HCT116 (cell line): ENCODE results near the gene ALG1L2. TPM values are rescaled to one million over a fixed set of nuclear protein-coding genes. Genes with fewer than 3 reads are reported as not detected.
"Not testable (repeated sequence)": the region's sequence is repeated elsewhere in the genome, so short reads cannot be mapped to it uniquely, and the experiment has no call there.

Experiments used
- ATAC-seq: fragments of 200-7000 bp; cut with Tn5 transposase; 2 replicates; pipeline ENCODE4 v1.9.1; 2020; ENCODE audit warnings: mild to moderate bottlenecking, moderate library complexity
- BruUV-seq: library from RNA; stranded (reverse); fragments of 400-500 nt; replicated peaks from 2 replicates; lab custom pipeline; 2021; lab: Mats Ljungman, UMichigan
- CTCF ChIA-PET: fragments of 300-600 bp; sonication (Branson Sonifier 250); formaldehyde crosslinking; loops from one replicate; lab custom pipeline; 2021; ENCODE audit warnings: antibody characterized with exemption; lab: Charles Lee
- POLR2A ChIA-PET: fragments of 300-600, 350-600 bp; sonication (Branson Sonifier 250); formaldehyde crosslinking; loops from one replicate; lab custom pipeline; 2021; ENCODE audit warnings: antibody characterized with exemption; lab: Charles Lee
- RAD21 ChIA-PET, 2 experiments: fragments of 300-600 bp; sonication (Branson Sonifier 250); formaldehyde crosslinking; loops; one replicate each; lab custom pipeline; 2023; ENCODE audit warnings: low total read pairs in 2 of 2; ENCODE audit not compliant: uncharacterized antibody in 2 of 2, unreplicated experiment in 2 of 2, low non-redundant PET in 1 of 2; lab: Charles Lee
- DNase-seq: peaks from one replicate; pipeline ENCODE4 v3.0.0-alpha.2; 2010; ENCODE audit warnings: low read depth, low spot score
- H2AFZ ChIP-seq: fragments of 200-600 bp; shearing (Covaris generic), sonication (generic); 2 replicates; pipeline ENCODE4 v1.6.1; 2017; ENCODE audit warnings: low read depth, mixed run types, mixed read lengths, antibody characterized with exemption, low read length; ENCODE audit not compliant: poor library complexity, severe bottlenecking
- H3K27ac ChIP-seq: 2 replicates; pipeline ENCODE4 v1.5.1; 2012; ENCODE audit warnings: low read depth, low read length
- H3K27me3 ChIP-seq: fragments of 200-600 bp; sonication (generic); 2 replicates; pipeline ENCODE4 v1.6.1; 2016; ENCODE audit warnings: mixed run types, low read length, mixed read lengths; ENCODE audit not compliant: insufficient read depth
- H3K36me3 ChIP-seq, 2 experiments: fragments of 200-500 bp in 1 of 2; fragments of 200-600 bp in 1 of 2; sonication (Bioruptor generic) in 1 of 2; sonication (generic) in 1 of 2; 2 replicates each; pipeline versions ENCODE4 v1.5.1 to v1.6.1; 2014 to 2016; ENCODE audit warnings: low read length in 2 of 2, inconsistent platforms in 1 of 2, mixed read lengths in 1 of 2, mixed run types in 1 of 2; ENCODE audit not compliant: insufficient read depth in 2 of 2, control insufficient read depth in 1 of 2
- H3K4me1 ChIP-seq, 2 experiments: fragments of 200-600 bp in 1 of 2; sonication (generic) in 1 of 2; 2 replicates each; pipeline versions ENCODE4 v1.5.1 to v1.6.1; 2012 to 2017; ENCODE audit warnings: low read length in 2 of 2, inconsistent platforms in 1 of 2, mild to moderate bottlenecking in 1 of 2, mixed read lengths in 1 of 2, mixed run types in 1 of 2, moderate library complexity in 1 of 2; ENCODE audit not compliant: insufficient read depth in 2 of 2, control insufficient read depth in 1 of 2
- H3K4me2 ChIP-seq: fragments of 200-600 bp; sonication (generic); 2 replicates; pipeline ENCODE4 v1.6.1; 2017; ENCODE audit warnings: mixed run types, low read length, mixed read lengths
- H3K4me3 ChIP-seq, 2 experiments: fragments of 200-600 bp in 1 of 2; sonication (generic) in 1 of 2; replicated peaks in 1 of 2; 2 replicates each; pipeline ENCODE4 v1.5.1; 2011 to 2016; ENCODE audit warnings: low read length in 2 of 2, control low read depth in 1 of 2, low read depth in 1 of 2, mild to moderate bottlenecking in 1 of 2, mixed read lengths in 1 of 2, mixed run types in 1 of 2
- H3K79me2 ChIP-seq: fragments of 200-600 bp; sonication (generic); 2 replicates; pipeline ENCODE4 v1.6.1; 2017; ENCODE audit warnings: mild to moderate bottlenecking, mixed run types, low read length, moderate library complexity, mixed read lengths; ENCODE audit not compliant: insufficient read depth
- H3K9ac ChIP-seq: fragments of 200-600 bp; sonication (generic); 2 replicates; pipeline ENCODE4 v1.6.1; 2016; ENCODE audit warnings: low read length, mixed read lengths
- H3K9me2 ChIP-seq: fragments of 200-600 bp; sonication (generic), shearing (Covaris generic); 2 replicates; pipeline ENCODE4 v1.6.1; 2017; ENCODE audit warnings: mixed run types, mild to moderate bottlenecking, moderate library complexity; ENCODE audit not compliant: insufficient read depth
- H3K9me3 ChIP-seq, 2 experiments: fragments of 200-500 bp in 1 of 2; fragments of 200-600 bp in 1 of 2; sonication (Bioruptor generic) in 1 of 2; sonication (generic) in 1 of 2; 2 replicates each; pipeline ENCODE4 v1.6.1; 2014 to 2017; ENCODE audit warnings: low read length in 2 of 2, mixed read lengths in 2 of 2, inconsistent platforms in 1 of 2, low read depth in 1 of 2, mild to moderate bottlenecking in 1 of 2, mixed run types in 1 of 2, moderate library complexity in 1 of 2; ENCODE audit not compliant: control insufficient read depth in 1 of 2, insufficient read depth in 1 of 2
- H4K20me1 ChIP-seq: fragments of 200-600 bp; sonication (generic), shearing (Covaris generic); 2 replicates; pipeline ENCODE4 v1.6.1; 2017; ENCODE audit warnings: mixed run types, mild to moderate bottlenecking, moderate library complexity; ENCODE audit not compliant: insufficient read depth
- intact Hi-C: fragments of 100-400 bp; cut with micrococcal nuclease; formaldehyde crosslinking; loops from 2 replicates; pipeline ENCODE4 v1.10.0; 2022
- total RNA-seq: library from RNA; stranded (reverse); gene quantifications from one replicate; pipeline ENCODE4 v1.2.1, GENCODE V29; 2021; ENCODE audit not compliant: unreplicated experiment

ALG1L2 gene
- total RNA-seq, 1 experiment from 2014 or later = 0.44 TPM

DNA sequence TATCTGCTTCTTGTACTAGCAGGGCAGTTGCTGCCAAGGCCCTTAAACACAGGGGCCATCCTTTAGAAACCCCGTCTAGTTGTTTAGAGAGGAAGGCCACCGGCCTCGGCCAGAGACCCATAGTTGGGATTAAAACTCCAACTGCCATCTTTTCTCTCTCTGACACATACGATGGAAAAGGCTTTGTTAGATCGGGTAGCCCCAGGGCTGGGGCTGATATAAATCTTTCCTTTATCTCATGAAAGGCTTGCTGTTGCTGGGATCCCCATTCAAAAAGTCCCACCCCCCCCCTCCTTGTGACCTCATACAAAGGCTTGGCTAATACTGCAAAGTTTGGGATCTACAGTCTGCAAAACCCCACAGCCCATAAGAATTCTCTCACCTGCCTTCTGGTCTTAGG is 63.8 kb downstream of the ALG1L2 start:
- BruUV-seq, DNase-seq, POLR2A ChIA-PET, H3K4me2 ChIP-seq, H4K20me1 ChIP-seq, H3K9me2 ChIP-seq, H3K36me3 ChIP-seq, RAD21 ChIA-PET, H3K9me3 ChIP-seq, H3K4me3 ChIP-seq, H3K79me2 ChIP-seq, H3K27ac ChIP-seq, H3K4me1 ChIP-seq, ATAC-seq, CTCF ChIA-PET, H3K27me3 ChIP-seq, intact Hi-C loops, H2AFZ ChIP-seq, H3K9ac ChIP-seq: not testable (repeated sequence)

DNA sequence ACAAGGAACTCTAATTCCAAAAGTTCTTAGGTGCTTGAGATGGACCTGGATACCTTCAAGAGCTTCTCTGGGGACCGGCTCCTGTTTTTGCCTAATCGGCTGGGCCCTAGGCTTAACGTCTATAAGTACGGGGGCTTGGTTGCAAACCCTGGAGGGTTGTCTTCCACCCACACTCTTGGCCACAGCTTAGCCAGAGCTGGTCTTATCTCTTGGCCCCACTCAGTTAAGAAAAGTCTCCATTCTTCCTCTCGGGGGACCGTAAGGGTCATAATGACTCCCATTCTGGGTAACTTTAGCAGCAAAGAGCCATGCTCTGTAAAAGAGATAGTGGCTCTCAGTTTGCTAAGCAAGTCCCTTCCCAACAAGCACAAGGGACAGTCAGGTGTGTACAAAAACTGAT is 64.8 kb downstream of the ALG1L2 start:
- intact Hi-C loops, H4K20me1 ChIP-seq, H3K9ac ChIP-seq, H3K79me2 ChIP-seq, RAD21 ChIA-PET, H3K4me1 ChIP-seq, H3K9me2 ChIP-seq, ATAC-seq, H3K4me3 ChIP-seq, H2AFZ ChIP-seq, H3K27me3 ChIP-seq, CTCF ChIA-PET, H3K9me3 ChIP-seq, H3K36me3 ChIP-seq, H3K27ac ChIP-seq, DNase-seq, H3K4me2 ChIP-seq, BruUV-seq, POLR2A ChIA-PET: not testable (repeated sequence)

Other genes starting within 250 kb of the ALG1L2 start
- 32.5 TPM for gene TMCC1, start 188.1 kb upstream of the ALG1L2 start, total RNA-seq
- gene TRH, start 107.1 kb upstream of the ALG1L2 start, total RNA-seq = not detected